ENCODE measurements around the gene NFATC3. TPM values are rescaled to one million over a fixed set of nuclear protein-coding genes. Genes with fewer than 3 reads are reported as not detected.
"Not testable (repeated sequence)": the region's sequence is repeated elsewhere in the genome, so short reads cannot be mapped to it uniquely, and the experiment has no call there.

Gene NFATC3
- total RNA-seq, 1 experiment from 2014 or later: 37.2 TPM

DNA sequence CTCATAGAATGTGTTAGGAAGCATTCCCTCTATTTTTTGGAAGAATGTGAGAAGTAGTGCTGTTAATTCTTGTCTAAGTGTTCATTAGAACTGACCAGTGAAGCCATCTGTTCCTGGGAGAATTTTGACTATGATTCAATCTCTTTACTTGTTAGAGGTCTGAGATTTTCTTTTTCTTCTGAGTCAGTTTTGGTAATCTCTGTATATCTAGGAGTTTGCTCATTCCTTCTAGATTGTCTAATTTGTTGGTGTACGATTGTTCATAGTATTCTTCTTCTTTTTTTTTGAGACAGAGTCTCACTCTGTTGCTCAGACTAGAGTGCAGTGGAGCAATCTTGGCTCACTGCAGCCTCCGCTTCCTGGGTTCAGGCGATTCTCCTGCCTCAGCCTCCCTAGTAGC is 20.4 kb downstream of the NFATC3 start:
- no peaks in the 10 kb centered on the region for H3K9me2 ChIP-seq (ENCODE audit: insufficient read depth)
- H3K4me3 ChIP-seq: no peak overlapping the region
- no peaks in the 10 kb centered on the region for H3K36me3 ChIP-seq (ENCODE audit: low read depth)
- no peaks in the 10 kb centered on the region for H4K20me1 ChIP-seq (ENCODE audit: insufficient read depth)
- H3K4me2 ChIP-seq: no peak overlapping the region
- H3K4me1 ChIP-seq (replicated peaks; ENCODE audit: insufficient read depth): no peaks in the 10 kb centered on the region
- H3K27ac ChIP-seq: no peak overlapping the region
- no TSS peak for BruUV-seq (replicated peaks)
- no peaks in the 10 kb centered on the region for H3F3A ChIP-seq (ENCODE audit: insufficient read depth, low read depth)
- ChIA-PET CTCF (no interaction called here), POLR2A (ENCODE audit: unreplicated experiment) (no interaction called here)
- no peak for TF ChIP-seq EZH2 (IDR thresholded peaks at IDR 0.05; ENCODE audit: low read depth)
- TF ChIP-seq, protein P1, sequence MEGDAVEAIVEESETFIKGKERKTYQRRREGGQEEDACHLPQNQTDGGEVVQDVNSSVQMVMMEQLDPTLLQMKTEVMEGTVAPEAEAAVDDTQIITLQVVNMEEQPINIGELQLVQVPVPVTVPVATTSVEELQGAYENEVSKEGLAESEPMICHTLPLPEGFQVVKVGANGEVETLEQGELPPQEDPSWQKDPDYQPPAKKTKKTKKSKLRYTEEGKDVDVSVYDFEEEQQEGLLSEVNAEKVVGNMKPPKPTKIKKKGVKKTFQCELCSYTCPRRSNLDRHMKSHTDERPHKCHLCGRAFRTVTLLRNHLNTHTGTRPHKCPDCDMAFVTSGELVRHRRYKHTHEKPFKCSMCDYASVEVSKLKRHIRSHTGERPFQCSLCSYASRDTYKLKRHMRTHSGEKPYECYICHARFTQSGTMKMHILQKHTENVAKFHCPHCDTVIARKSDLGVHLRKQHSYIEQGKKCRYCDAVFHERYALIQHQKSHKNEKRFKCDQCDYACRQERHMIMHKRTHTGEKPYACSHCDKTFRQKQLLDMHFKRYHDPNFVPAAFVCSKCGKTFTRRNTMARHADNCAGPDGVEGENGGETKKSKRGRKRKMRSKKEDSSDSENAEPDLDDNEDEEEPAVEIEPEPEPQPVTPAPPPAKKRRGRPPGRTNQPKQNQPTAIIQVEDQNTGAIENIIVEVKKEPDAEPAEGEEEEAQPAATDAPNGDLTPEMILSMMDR (conservative IDR thresholded peaks at IDR 0.05): no peak
- H2AFZ ChIP-seq: no peak overlapping the region
- no peaks in the 10 kb centered on the region for H3K27me3 ChIP-seq (ENCODE audit: insufficient read depth, low read depth)
- peaks cover 68% of the 10 kb centered on the region for H3K79me2 ChIP-seq (ENCODE audit: low read depth)
- intact Hi-C loops (cut with micrococcal nuclease; ENCODE audit: unreplicated experiment): no loop called here
- DNase-seq: no peak
- no peaks in the 10 kb centered on the region for H3K9me3 ChIP-seq (ENCODE audit: insufficient read depth, low read depth)

DNA sequence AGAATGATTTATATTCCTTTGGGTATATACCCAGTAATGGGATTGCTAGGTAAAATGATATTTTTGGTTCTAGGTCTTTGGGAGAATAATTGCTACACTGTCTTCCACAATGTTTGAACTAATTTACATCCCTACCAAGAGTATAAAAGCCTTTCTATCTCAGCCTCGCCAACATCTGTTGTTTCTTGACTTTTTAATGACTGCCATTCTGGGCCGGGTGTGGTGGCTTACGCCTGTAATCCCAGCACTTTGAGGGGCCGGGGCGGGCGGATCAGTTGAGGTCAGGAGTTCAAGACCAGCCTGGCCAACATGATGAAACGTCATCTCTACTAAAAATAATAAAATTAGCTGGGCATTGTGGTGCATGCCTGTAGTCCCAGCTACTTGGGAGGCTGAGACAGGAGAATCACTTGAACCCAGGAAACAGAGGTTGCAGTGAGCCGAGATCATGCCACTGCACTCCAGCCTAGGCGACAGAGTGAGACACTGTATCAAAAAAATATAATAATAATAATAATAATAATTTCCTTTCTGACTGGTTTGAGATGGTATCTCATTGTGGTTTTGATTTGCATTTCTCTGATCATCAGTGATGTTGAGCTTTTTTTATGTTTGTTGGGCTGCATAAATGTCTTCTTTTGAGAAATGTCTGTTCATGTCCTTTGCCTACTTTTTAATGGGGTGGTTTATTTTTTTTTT is 22.2 kb downstream of the NFATC3 start:
- BruUV-seq (replicated peaks); H2AFZ ChIP-seq; H3K36me3 ChIP-seq (ENCODE audit: low read depth); H3K27me3 ChIP-seq (ENCODE audit: insufficient read depth, low read depth); H3K27ac ChIP-seq; H4K20me1 ChIP-seq (ENCODE audit: insufficient read depth); POLR2A ChIA-PET (ENCODE audit: unreplicated experiment); H3K4me2 ChIP-seq; H3F3A ChIP-seq (ENCODE audit: insufficient read depth, low read depth); H3K4me1 ChIP-seq (replicated peaks; ENCODE audit: insufficient read depth); H3K9me2 ChIP-seq (ENCODE audit: insufficient read depth); intact Hi-C loops (cut with micrococcal nuclease; ENCODE audit: unreplicated experiment); H3K9me3 ChIP-seq (ENCODE audit: insufficient read depth, low read depth); DNase-seq; H3K4me3 ChIP-seq; CTCF ChIA-PET: not testable (repeated sequence)
- H3K79me2 ChIP-seq (ENCODE audit: low read depth): peaks cover 77% of the 10 kb centered on the region

DNA sequence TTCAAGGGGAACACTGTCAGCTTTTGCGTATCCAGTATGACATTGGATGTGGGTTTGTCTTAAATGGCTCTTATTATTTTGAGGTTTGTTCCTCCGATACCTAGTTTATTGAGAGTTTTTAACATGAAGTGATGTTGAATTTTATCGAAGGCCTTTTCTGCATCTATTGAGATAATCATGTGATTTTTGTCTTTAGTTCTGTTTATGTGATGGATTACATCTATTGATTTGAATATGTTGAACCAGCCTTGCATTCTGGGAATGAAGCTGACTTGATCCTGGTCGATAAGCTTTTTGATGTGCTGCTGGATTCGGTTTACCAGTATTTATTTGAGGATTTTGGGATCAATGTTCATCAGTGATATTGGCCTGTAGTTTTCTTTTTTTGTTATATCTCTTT is 24.0 kb downstream of the NFATC3 start:
- H3K27ac ChIP-seq; DNase-seq; H3K4me3 ChIP-seq; H3K9me2 ChIP-seq (ENCODE audit: insufficient read depth); H3K9me3 ChIP-seq (ENCODE audit: insufficient read depth, low read depth); BruUV-seq (replicated peaks); H3F3A ChIP-seq (ENCODE audit: insufficient read depth, low read depth); H3K4me2 ChIP-seq; H3K36me3 ChIP-seq (ENCODE audit: low read depth); H3K4me1 ChIP-seq (replicated peaks; ENCODE audit: insufficient read depth); H2AFZ ChIP-seq; CTCF ChIA-PET; POLR2A ChIA-PET (ENCODE audit: unreplicated experiment); intact Hi-C loops (cut with micrococcal nuclease; ENCODE audit: unreplicated experiment); H3K27me3 ChIP-seq (ENCODE audit: insufficient read depth, low read depth); H4K20me1 ChIP-seq (ENCODE audit: insufficient read depth): not testable (repeated sequence)
- H3K79me2 ChIP-seq (ENCODE audit: low read depth): peaks cover 82% of the 10 kb centered on the region

DNA sequence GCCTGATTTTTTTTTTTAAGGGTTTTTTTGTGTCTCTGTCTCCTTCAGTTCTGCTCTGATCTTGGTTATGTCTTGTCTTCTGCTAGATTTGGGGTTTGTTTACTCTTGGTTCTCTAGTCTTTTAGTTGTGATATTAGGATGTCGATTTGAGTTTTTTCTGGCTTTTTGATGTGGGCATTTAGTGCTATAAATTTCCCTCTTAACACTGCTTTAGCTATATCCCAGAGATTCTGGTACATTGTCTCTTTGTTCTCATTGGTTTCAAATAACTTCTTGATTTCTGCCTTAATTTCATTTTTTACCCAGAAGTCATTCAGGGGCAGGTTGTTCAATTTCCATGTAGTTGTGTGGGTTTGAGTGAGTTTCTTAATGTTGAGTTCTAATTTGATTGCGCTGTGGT is 25.4 kb downstream of the NFATC3 start:
- BruUV-seq (replicated peaks); CTCF ChIA-PET; H3K4me3 ChIP-seq; POLR2A ChIA-PET (ENCODE audit: unreplicated experiment); intact Hi-C loops (cut with micrococcal nuclease; ENCODE audit: unreplicated experiment); H3F3A ChIP-seq (ENCODE audit: insufficient read depth, low read depth); H3K4me1 ChIP-seq (replicated peaks; ENCODE audit: insufficient read depth); DNase-seq; H3K36me3 ChIP-seq (ENCODE audit: low read depth); H3K4me2 ChIP-seq; H4K20me1 ChIP-seq (ENCODE audit: insufficient read depth); H3K9me2 ChIP-seq (ENCODE audit: insufficient read depth); H2AFZ ChIP-seq; H3K27ac ChIP-seq; H3K27me3 ChIP-seq (ENCODE audit: insufficient read depth, low read depth); H3K9me3 ChIP-seq (ENCODE audit: insufficient read depth, low read depth): not testable (repeated sequence)
- peaks cover 75% of the 10 kb centered on the region for H3K79me2 ChIP-seq (ENCODE audit: low read depth)

Measured in PC-9 (cell line).